Measurements from ENCODE around the gene WDR90.

DNA sequence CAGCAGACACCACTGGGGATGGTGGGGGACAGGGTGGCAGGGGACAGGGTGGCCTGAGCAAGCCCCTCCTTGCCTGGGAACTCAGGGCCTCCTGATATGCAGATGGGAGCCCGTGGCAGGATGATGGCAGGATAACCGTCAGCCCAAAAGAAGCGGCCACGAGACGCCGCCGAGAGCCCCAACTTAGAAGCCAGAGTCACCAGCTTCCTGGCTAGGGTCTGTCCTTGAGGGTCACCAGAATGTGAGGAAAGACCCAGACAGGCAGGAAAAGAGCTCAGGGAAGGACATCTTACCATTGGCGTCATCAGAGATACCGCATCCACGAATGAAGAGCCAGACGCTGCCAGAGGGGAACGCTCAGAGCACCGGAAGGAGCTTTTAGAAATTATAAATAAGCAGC lies 39.8 kb upstream of the WDR90 start:
- TF ChIP-seq, protein P1, sequence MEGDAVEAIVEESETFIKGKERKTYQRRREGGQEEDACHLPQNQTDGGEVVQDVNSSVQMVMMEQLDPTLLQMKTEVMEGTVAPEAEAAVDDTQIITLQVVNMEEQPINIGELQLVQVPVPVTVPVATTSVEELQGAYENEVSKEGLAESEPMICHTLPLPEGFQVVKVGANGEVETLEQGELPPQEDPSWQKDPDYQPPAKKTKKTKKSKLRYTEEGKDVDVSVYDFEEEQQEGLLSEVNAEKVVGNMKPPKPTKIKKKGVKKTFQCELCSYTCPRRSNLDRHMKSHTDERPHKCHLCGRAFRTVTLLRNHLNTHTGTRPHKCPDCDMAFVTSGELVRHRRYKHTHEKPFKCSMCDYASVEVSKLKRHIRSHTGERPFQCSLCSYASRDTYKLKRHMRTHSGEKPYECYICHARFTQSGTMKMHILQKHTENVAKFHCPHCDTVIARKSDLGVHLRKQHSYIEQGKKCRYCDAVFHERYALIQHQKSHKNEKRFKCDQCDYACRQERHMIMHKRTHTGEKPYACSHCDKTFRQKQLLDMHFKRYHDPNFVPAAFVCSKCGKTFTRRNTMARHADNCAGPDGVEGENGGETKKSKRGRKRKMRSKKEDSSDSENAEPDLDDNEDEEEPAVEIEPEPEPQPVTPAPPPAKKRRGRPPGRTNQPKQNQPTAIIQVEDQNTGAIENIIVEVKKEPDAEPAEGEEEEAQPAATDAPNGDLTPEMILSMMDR (conservative IDR thresholded peaks at IDR 0.05), result no peak
- no peak for TF ChIP-seq EZH2 (IDR thresholded peaks at IDR 0.05; ENCODE audit: low read depth)
